Fibroblast of skin of scalp (primary cell): ENCODE measurements around the gene TNFSF15.
A peak's percentile ranks its signal among the peaks of the same experiment; 100 is the strongest.
"Not testable (repeated sequence)": the region's sequence is repeated elsewhere in the genome, so short reads cannot be mapped to it uniquely, and the experiment has no call there.

Experiments
- DNase-seq: peaks from one replicate; pipeline ENCODE4 v3.0.0-alpha.2; 2013

The TNFSF15 gene

DNA sequence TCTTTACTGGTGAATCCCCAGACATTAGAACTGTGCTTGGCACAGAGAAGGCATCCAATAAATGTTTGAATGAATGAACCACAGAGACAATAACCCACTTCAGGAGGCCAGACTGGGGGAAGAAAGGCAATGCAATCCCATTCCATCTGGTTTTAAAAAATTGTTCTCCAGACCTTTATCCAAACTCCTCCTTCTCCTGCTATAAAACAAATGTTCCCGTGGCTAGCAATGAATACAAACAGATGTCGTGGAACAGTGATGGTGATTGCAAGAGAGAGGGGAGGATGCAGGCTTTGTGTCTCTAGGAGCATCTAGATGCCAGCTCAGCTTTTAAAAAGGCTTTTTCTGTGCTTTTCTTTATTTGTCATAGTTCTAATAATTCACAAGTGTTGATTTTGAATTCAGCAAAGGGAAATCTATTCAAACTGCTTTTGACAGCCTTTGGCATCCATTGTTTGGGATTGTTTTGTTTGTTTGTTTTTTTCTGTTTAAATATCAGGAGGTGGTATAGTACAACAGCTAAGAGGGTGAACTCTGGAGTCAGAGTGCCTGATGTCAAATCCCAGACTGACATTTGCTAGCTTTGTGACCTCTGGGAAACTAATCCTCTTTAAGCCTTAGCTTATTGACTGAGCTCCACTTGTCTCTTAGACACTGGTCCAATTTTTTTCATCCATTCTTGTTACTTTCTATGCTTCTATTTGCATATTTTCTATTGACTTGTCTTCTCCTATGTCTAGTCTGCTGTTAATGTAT is 59.1 kb downstream of the TNFSF15 start:
- DNase-seq, result peak; percentile 44

- DNase-seq, result no peak
Observed at GRCh38 chr9:114745879-114746550, 59.8 kb downstream of the TNFSF15 start.

DNA sequence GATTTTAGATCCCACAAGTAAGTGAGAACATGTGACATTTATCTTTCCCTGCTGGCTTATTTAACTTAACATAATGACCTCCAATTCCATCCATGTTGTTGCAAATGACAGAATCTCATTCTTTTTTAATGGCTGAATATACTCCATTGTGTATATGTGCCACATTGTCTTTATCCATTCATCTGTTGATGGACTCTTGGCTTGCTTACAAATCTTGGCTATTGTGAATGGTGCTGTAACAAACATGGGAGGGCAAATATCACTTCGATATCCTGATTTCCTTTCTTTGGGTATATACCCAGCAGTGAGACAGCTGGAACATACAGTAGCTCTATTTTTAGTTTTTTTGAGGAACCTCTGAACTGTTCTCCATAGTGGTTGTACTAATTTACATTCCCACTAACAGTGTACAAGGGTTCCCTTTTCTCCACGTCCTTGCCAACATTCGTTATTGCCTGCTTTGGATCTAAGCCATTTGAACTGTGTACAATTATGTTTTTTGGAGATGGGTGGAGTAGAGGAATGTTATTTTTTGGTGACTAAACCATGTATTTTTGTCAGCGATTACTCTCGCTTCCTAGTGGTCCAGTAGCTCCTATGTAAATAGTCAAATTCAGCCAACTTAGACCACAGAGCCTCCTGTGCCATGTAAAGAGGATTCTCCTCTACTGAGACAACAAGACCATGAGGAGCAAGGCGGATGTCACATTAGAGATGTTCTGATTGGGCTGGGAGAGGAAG is 60.6 kb downstream of the TNFSF15 start:
- peak; percentile 83 for DNase-seq

- peak; percentile 46 for DNase-seq
Observed at GRCh38 chr9:114743446-114743845, 62.4 kb downstream of the TNFSF15 start.

- peak; percentile 14 for DNase-seq
Observed at GRCh38 chr9:114742947-114743346, 62.9 kb downstream of the TNFSF15 start.

DNA sequence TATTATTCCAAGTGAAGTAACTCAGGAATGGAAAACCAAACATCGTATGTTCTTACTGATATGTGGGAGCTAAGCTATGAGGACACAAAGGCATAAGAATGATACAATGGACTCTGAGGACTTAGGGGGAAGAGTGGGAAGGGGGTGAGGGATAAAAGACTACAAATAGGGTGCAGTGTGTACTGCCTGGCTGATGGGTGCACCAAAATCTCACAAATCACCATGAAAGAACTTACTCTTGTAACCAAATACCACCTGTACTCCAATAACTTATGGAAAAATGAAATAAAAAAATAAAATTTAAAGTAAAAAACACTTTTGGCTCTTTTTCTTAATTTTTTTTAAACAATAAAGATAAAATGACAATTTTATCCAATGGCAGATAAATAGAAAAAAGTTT is 64.3 kb downstream of the TNFSF15 start:
- not testable (repeated sequence) for DNase-seq

DNA sequence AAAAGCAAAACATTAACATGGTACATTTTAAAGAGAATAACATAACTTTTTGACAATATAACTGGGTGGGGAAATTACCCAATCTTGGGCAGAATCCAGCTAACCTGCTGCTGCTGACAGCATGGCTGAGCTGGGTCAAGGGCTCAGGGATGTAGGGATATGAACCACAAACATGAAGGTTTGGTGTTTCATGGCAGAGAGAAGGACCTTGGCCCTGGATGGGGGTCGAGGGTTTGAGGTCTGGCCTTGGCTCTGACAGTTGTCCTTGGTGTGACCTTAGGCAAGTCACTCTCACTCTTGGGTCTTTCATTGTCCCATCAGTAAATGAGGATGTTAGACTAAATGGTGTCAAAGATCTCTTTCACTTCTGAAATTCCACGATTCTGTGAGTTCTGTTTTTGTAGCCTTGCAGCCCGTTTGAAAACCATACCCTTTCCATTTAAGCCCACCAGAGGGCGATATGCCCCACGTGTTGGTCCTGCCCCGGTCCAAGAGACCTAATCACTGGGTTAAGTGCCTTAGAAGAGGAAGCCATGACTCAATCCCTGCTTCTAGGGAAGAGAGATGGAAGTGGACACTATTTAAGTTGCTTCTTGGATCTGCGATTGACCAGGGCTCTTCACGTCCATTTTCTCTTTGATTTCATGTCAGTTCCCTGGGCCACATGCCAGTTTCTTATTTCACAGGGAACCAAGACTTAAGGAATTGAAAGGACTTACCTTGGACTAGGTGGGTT is 67.1 kb downstream of the TNFSF15 start:
- peak; percentile 87 for DNase-seq

DNA sequence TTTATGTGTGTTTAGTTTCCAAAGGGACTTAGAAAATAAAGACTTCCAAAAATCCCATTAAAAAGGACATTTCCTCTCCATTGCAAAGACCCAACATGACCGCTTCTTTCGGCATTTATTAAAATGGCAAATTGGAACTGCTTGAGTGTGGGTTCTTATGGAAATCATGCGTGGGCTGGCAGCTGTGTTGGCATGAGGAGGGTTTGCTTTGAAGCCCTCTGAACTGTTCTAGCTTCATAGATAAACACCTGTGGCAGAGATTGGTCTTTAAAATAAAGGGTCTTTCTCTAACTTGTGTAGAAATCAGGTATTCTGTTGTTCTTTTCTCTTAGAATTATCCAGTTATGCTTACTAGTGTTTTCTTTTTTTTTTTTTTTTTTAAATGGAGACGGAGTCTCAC is 68.0 kb downstream of the TNFSF15 start:
- DNase-seq, result no peak

- DNase-seq, result no peak
Observed at GRCh38 chr9:114737118-114737517, 68.7 kb downstream of the TNFSF15 start.

DNA sequence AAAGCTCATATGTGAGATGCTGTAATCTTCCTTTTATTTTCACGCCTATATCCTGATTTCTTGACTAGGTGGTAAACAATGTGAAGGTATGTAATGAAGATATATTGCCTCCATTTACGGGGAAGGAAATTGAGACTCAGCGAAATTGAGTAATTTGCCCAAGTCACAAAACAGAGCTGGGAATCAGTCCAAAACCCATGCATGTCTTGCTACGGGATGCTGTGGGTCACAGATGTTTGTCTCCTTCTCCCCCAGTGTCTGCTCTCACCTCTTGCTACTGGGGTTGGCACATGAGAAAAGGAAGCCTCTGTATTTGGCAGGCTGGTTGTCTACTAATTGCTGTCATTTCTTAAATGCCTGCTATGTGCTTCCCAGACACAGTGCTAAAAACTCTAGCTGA is 70.1 kb downstream of the TNFSF15 start:
- peak; percentile 53 for DNase-seq

GRCh38 chr9:114735139-114735538 is 70.7 kb downstream of the TNFSF15 start:
- not testable (repeated sequence) for DNase-seq
